Naive thymus-derived CD8-positive, alpha-beta T cell (primary cell): ENCODE data around the gene SKAP2. TPM values are rescaled to one million over a fixed set of nuclear protein-coding genes. Genes with fewer than 3 reads are reported as not detected.

Source experiments
- ATAC-seq, 2 donors: fragments of 150-1000 bp; cut with Tn5 transposase in 1 of 2; sonication (Bioruptor Pico), chemical (Tn5 transposase) in 1 of 2; 1 replicate in 1 of 2; 2 replicates in 1 of 2; pipeline ENCODE4 v1.10.0; 2021; ENCODE audit warnings: mild to moderate bottlenecking in 2 of 2, moderate library complexity in 2 of 2
- POLR2A ChIA-PET: fragments of 350-600 bp; sonication (Branson Sonifier 250); formaldehyde crosslinking; loops from one replicate; lab custom pipeline; 2021; ENCODE audit warnings: antibody characterized with exemption; lab: Charles Lee
- DNase-seq, 10 donors: peaks; one replicate each; pipeline versions ENCODE4 v3.0.0 to v3.0.0-alpha.2; 2020 to 2022
- H3K27ac Mint-ChIP-seq, 10 donors: one replicate each; pipeline ENCODE4 v1.8.0; 2020 to 2022; ENCODE audit warnings: mild to moderate bottlenecking in 10 of 10, mixed read lengths in 10 of 10, moderate library complexity in 4 of 10, inconsistent platforms in 1 of 10
- H3K27me3 Mint-ChIP-seq, 5 donors: one replicate each; pipeline ENCODE4 v1.8.0; 2021 to 2022; ENCODE audit warnings: mixed read lengths in 5 of 5
- H3K36me3 Mint-ChIP-seq, 3 donors: one replicate each; pipeline ENCODE4 v1.8.0; 2020 to 2022; ENCODE audit warnings: mixed read lengths in 3 of 3, mild to moderate bottlenecking in 2 of 3, inconsistent platforms in 1 of 3
- H3K4me1 Mint-ChIP-seq, 4 donors: one replicate each; pipeline ENCODE4 v1.8.0; 2021 to 2022; ENCODE audit warnings: mixed read lengths in 4 of 4
- H3K4me3 Mint-ChIP-seq, 10 donors: one replicate each; pipeline ENCODE4 v1.8.0; 2020 to 2022; ENCODE audit warnings: mild to moderate bottlenecking in 10 of 10, mixed read lengths in 10 of 10, moderate library complexity in 6 of 10, inconsistent platforms in 1 of 10
- H3K9me3 Mint-ChIP-seq, 9 donors: one replicate each; pipeline ENCODE4 v1.8.0; 2020 to 2022; ENCODE audit warnings: mixed read lengths in 9 of 9, mild to moderate bottlenecking in 3 of 9, inconsistent platforms in 1 of 9, moderate library complexity in 1 of 9
- polyA plus RNA-seq, 3 donors: library from polyadenylated mRNA; unstranded; fragments of 300-500 nt; fragmentation: Illumina TruSeq; gene quantifications; one replicate each; pipeline ENCODE4 v1.2.3, GENCODE V29; 2021
- total RNA-seq, 8 experiments: library from RNA in 2 of 8; stranded (reverse) in 2 of 8; gene quantifications; one replicate each; pipeline ENCODE4 v1.2.3 and lab custom pipeline; 2021 to 2026

SKAP2 gene
- total and polyA plus RNA-seq, 5 experiments from 2014 or later: 4.2 to 27.6 (median 7.5) TPM

- peaks cover 0 to 5% (median 0%) of the 10 kb centered on the region in 3 donors for H3K36me3 Mint-ChIP-seq
These were observed 4.6 kb upstream of the SKAP2 start for GRCh38 chr7:26868841-26869495.

GRCh38 chr7:26865094-26865388, 651 bp upstream of the SKAP2 start:
- Mint-ChIP-seq H3K4me3 (peak overlapping the region; percentile 83 to 96 (median 92)), H3K36me3 (peaks cover 0 to 3% (median 0%) of the 10 kb centered on the region in 3 donors), H3K9me3 (peaks cover 0 to 2% (median 0%) of the 10 kb centered on the region in 9 donors), H3K27me3 (peaks cover 10 to 36% (median 28%) of the 10 kb centered on the region in 5 donors), H3K27ac (peak overlapping the region; percentile 45 to 91 (median 81)), H3K4me1 (peaks cover 10 to 26% (median 14%) of the 10 kb centered on the region in 4 donors)
- POLR2A ChIA-PET: no interaction called here
- ATAC-seq (peak; percentile 22 to 27), DNase-seq (peak in 1 of 10 donors; percentile 9)

More at GRCh38 chr7:26868841-26869495, 4.6 kb upstream of the SKAP2 start:
- peaks cover 26 to 48% (median 37%) of the 10 kb centered on the region in 5 donors for H3K27me3 Mint-ChIP-seq
- H3K9me3 Mint-ChIP-seq: peaks cover 0 to 3% (median 0%) of the 10 kb centered on the region in 9 donors
- ATAC-seq (no peak), DNase-seq (no peak)
- POLR2A ChIA-PET: no interaction called here
- H3K4me1 Mint-ChIP-seq: peaks cover 6 to 14% (median 10%) of the 10 kb centered on the region in 4 donors
- H3K4me3 Mint-ChIP-seq: no peak overlapping the region
- H3K27ac Mint-ChIP-seq: no peak overlapping the region

- peaks cover 10 to 30% (median 14%) of the 10 kb centered on the region in 4 donors for H3K4me1 Mint-ChIP-seq
- POLR2A ChIA-PET: interaction anchor here (0.6 to 1.2 kb wide), 2 partner anchors 9 to 970 kb away, joined by 3 to 4 read pairs; no protein-coding TSS in a partner anchor
- H3K4me3 Mint-ChIP-seq: peak overlapping the region; percentile 83 to 96 (median 92)
These were observed 677 bp downstream of the SKAP2 start for GRCh38 chr7:26863518-26864308.

GRCh38 chr7:26862834-26863233, 1.6 kb downstream of the SKAP2 start:
- Mint-ChIP-seq H3K27ac (no peak overlapping the region), H3K4me1 (peaks cover 10 to 37% (median 14%) of the 10 kb centered on the region in 4 donors), H3K36me3 (peaks cover 0 to 6% (median 3%) of the 10 kb centered on the region in 3 donors), H3K9me3 (peaks cover 0 to 5% (median 0%) of the 10 kb centered on the region in 9 donors), H3K4me3 (peak overlapping the region in 2 of 10 donors; percentile 52 to 95), H3K27me3 (peaks cover 17 to 35% (median 21%) of the 10 kb centered on the region in 5 donors)
- DNase-seq: no peak
- ATAC-seq: no peak
- POLR2A ChIA-PET: no interaction called here

More at GRCh38 chr7:26863518-26864308, 677 bp downstream of the SKAP2 start:
- Mint-ChIP-seq H3K36me3 (peaks cover 0 to 1% (median 0%) of the 10 kb centered on the region in 3 donors), H3K27ac (peak overlapping the region; percentile 45 to 91 (median 81)), H3K9me3 (peaks cover 0 to 2% (median 0%) of the 10 kb centered on the region in 9 donors), H3K27me3 (peaks cover 11 to 33% (median 22%) of the 10 kb centered on the region in 5 donors)
- ATAC-seq (peak; percentile 25 to 42), DNase-seq (peak in 6 of 10 donors; percentile 4 to 67 (median 36))

GRCh38 chr7:26861050-26861449, 3.3 kb downstream of the SKAP2 start:
- Mint-ChIP-seq H3K4me1 (peaks cover 10 to 49% (median 19%) of the 10 kb centered on the region in 4 donors), H3K9me3 (peaks cover 0 to 10% (median 0%) of the 10 kb centered on the region in 9 donors), H3K36me3 (peaks cover 0 to 6% (median 3%) of the 10 kb centered on the region in 3 donors), H3K27ac (no peak overlapping the region), H3K4me3 (no peak overlapping the region), H3K27me3 (peaks cover 20 to 42% (median 25%) of the 10 kb centered on the region in 5 donors)
- POLR2A ChIA-PET: no interaction called here
- DNase-seq: no peak
- no peak for ATAC-seq

- no peak overlapping the region for H3K27ac Mint-ChIP-seq
- DNase-seq (no peak), ATAC-seq (no peak)
- peaks cover 10 to 46% (median 19%) of the 10 kb centered on the region in 4 donors for H3K4me1 Mint-ChIP-seq
- H3K36me3 Mint-ChIP-seq: peaks cover 0 to 6% (median 3%) of the 10 kb centered on the region in 3 donors
- peaks cover 20 to 39% (median 25%) of the 10 kb centered on the region in 5 donors for H3K27me3 Mint-ChIP-seq
- POLR2A ChIA-PET: no interaction called here
- peaks cover 0 to 10% (median 0%) of the 10 kb centered on the region in 9 donors for H3K9me3 Mint-ChIP-seq
- no peak overlapping the region for H3K4me3 Mint-ChIP-seq
These were observed 4.0 kb downstream of the SKAP2 start for GRCh38 chr7:26860361-26860760.

GRCh38 chr7:26859720-26860119, 4.7 kb downstream of the SKAP2 start:
- Mint-ChIP-seq H3K9me3 (peaks cover 0 to 10% (median 0%) of the 10 kb centered on the region in 9 donors), H3K27ac (no peak overlapping the region), H3K4me3 (no peak overlapping the region), H3K4me1 (peaks cover 8 to 40% (median 16%) of the 10 kb centered on the region in 4 donors), H3K36me3 (peaks cover 0 to 6% (median 3%) of the 10 kb centered on the region in 3 donors), H3K27me3 (peaks cover 20 to 40% (median 25%) of the 10 kb centered on the region in 5 donors)
- POLR2A ChIA-PET: no interaction called here
- DNase-seq (no peak), ATAC-seq (no peak)

- H3K27me3 Mint-ChIP-seq: peaks cover 21 to 40% (median 29%) of the 10 kb centered on the region in 5 donors
- POLR2A ChIA-PET: no interaction called here
- DNase-seq: no peak
- peaks cover 0 to 10% (median 0%) of the 10 kb centered on the region in 9 donors for H3K9me3 Mint-ChIP-seq
- peaks cover 0 to 6% (median 3%) of the 10 kb centered on the region in 3 donors for H3K36me3 Mint-ChIP-seq
- no peak overlapping the region for H3K4me3 Mint-ChIP-seq
- peaks cover 2 to 32% (median 7%) of the 10 kb centered on the region in 4 donors for H3K4me1 Mint-ChIP-seq
- ATAC-seq: no peak
- H3K27ac Mint-ChIP-seq: no peak overlapping the region
These were observed 5.7 kb downstream of the SKAP2 start for GRCh38 chr7:26858735-26859134.

- POLR2A ChIA-PET: no interaction called here
- Mint-ChIP-seq H3K27ac (no peak overlapping the region), H3K4me3 (peak overlapping the region in 1 of 10 donors; percentile 74), H3K4me1 (peaks cover 0 to 28% (median 5%) of the 10 kb centered on the region in 4 donors), H3K27me3 (peaks cover 23 to 40% (median 33%) of the 10 kb centered on the region in 5 donors), H3K9me3 (peaks cover 0 to 10% (median 0%) of the 10 kb centered on the region in 9 donors), H3K36me3 (peaks cover 0 to 6% (median 3%) of the 10 kb centered on the region in 3 donors)
- DNase-seq (no peak), ATAC-seq (no peak)
These were observed 6.1 kb downstream of the SKAP2 start for GRCh38 chr7:26858241-26858715.

GRCh38 chr7:26857506-26858240, 6.7 kb downstream of the SKAP2 start:
- no peak overlapping the region for H3K27ac Mint-ChIP-seq
- POLR2A ChIA-PET: no interaction called here
- H3K4me3 Mint-ChIP-seq: peak overlapping the region in 4 of 10 donors; percentile 21 to 74 (median 40)
- peak in 2 of 10 donors; percentile 5 to 12 for DNase-seq
- ATAC-seq: peak; percentile 20 to 39
- H3K27me3 Mint-ChIP-seq: peaks cover 23 to 42% (median 33%) of the 10 kb centered on the region in 5 donors
- peaks cover 0 to 10% (median 0%) of the 10 kb centered on the region in 9 donors for H3K9me3 Mint-ChIP-seq
- H3K4me1 Mint-ChIP-seq: peaks cover 0 to 27% (median 5%) of the 10 kb centered on the region in 4 donors
- peaks cover 0 to 6% (median 3%) of the 10 kb centered on the region in 3 donors for H3K36me3 Mint-ChIP-seq

GRCh38 chr7:26857170-26857505, 7.3 kb downstream of the SKAP2 start:
- POLR2A ChIA-PET: no interaction called here
- peaks cover 23 to 42% (median 33%) of the 10 kb centered on the region in 5 donors for H3K27me3 Mint-ChIP-seq
- peak overlapping the region in 4 of 10 donors; percentile 21 to 74 (median 40) for H3K4me3 Mint-ChIP-seq

More at GRCh38 chr7:26857170-26857505, 7.3 kb downstream of the SKAP2 start:
- no peak for ATAC-seq
- Mint-ChIP-seq H3K27ac (no peak overlapping the region), H3K9me3 (peaks cover 0 to 10% (median 0%) of the 10 kb centered on the region in 9 donors), H3K36me3 (peaks cover 0 to 6% (median 3%) of the 10 kb centered on the region in 3 donors), H3K4me1 (peaks cover 0 to 27% (median 5%) of the 10 kb centered on the region in 4 donors)
- DNase-seq: no peak
